HG02588 (cell line): Measurements from ENCODE around the gene SLC44A3.

ENCODE experiments used
- ATAC-seq: cut with Tn5 transposase; IDR thresholded peaks from one replicate; pipeline ENCODE4 v1.9.1; 2021; ENCODE audit warnings: mild to moderate bottlenecking, moderate library complexity; ENCODE audit not compliant: unreplicated experiment

Gene SLC44A3

DNA sequence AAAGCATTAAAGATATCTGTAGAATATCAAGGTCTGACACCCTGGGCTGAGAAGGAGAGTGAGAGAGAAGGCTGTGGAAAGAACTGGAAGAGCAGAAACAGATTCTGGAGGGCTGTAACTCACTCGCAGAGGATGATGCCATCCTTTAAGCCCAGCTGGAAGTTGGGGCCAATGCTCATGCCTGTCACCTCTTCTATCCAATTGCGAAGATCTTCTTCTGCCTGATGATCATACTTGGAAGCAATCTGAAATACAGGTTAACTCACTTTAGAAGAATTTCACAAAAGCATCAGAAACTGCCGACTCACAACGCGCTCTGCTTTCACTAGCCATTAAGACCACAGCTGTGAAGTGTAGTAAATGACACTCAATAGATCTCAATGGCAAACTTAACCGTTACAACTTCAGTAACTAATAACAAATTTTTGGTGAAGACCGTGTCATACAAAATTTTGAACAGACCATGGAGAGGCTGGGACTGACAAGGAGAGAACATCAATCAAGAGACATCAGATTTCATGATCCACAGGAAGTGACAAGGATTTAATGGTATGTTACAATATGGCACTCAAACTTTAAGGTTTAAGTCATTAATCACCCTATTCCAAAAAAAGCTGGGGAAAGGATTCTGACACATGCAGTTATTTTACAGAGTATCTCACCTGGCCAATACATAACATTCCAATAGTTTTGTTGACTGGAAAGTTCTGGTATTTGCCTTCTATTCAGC, 83.3 kb downstream of the SLC44A3 start:
- no peak for ATAC-seq

GRCh38 chr1:94905207-94905606, 85.0 kb downstream of the SLC44A3 start:
- no peak for ATAC-seq

- no peak for ATAC-seq
Measured at GRCh38 chr1:94906382-94906781, 86.2 kb downstream of the SLC44A3 start.

DNA sequence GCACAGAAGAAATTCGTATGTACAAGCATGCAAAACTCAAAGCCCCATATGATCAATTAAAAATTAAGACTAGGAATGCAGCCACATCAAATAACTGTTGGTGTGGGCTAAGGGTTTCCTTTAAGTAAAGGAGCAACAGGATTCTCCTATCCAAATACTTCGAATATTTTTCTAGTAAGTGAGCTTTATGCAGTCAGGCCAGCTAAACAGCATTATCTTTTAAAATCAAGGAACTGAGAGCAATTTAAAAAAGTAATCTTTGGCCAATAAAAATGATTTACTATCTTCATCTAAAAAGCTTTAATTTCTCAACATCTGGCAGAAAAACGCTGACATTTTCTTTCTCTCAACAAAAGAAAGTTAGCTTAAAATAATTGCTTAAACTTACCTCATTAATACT, 87.0 kb downstream of the SLC44A3 start:
- ATAC-seq, result no peak

- no peak for ATAC-seq
Measured at GRCh38 chr1:94908190-94908589, 88.0 kb downstream of the SLC44A3 start.

DNA sequence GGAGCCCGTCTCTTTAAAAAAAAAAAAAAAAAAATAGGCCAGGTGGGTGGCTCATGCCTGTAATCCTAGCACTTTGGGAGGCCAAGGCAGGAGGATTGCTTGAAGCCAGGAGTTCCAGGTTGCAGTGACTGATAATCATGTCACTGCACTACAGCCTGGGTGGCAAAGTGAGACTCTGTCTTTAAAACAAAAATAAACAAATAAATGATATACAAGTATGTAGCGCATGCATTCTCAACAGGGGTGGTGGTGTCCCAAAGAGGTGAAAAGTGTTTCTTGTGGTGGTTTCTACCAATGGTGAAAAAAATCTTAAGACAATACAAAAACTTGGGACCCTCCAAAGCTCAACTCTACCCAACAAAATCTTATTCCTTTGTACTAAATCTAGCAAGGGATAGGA, 88.8 kb downstream of the SLC44A3 start:
- ATAC-seq, result no peak

DNA sequence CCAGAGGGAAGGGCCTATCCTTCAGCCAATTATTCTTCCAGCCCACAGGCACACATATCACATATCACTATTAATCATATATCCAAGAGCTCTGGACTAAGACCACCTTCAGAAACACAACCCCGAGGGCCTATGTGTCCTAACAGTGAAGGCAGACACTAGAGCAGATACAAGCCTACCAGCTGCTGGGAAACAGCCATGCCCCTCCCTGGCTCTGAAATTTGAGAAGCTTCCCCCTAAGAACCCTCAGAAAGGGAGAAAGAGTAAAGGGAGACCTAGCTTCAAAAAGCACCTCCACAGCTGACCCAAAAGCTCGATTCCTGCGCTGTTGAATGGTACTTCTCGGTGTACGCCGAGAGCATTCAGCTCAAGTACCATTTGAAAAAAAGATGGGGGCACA, 89.3 kb downstream of the SLC44A3 start:
- ATAC-seq, result no peak

DNA sequence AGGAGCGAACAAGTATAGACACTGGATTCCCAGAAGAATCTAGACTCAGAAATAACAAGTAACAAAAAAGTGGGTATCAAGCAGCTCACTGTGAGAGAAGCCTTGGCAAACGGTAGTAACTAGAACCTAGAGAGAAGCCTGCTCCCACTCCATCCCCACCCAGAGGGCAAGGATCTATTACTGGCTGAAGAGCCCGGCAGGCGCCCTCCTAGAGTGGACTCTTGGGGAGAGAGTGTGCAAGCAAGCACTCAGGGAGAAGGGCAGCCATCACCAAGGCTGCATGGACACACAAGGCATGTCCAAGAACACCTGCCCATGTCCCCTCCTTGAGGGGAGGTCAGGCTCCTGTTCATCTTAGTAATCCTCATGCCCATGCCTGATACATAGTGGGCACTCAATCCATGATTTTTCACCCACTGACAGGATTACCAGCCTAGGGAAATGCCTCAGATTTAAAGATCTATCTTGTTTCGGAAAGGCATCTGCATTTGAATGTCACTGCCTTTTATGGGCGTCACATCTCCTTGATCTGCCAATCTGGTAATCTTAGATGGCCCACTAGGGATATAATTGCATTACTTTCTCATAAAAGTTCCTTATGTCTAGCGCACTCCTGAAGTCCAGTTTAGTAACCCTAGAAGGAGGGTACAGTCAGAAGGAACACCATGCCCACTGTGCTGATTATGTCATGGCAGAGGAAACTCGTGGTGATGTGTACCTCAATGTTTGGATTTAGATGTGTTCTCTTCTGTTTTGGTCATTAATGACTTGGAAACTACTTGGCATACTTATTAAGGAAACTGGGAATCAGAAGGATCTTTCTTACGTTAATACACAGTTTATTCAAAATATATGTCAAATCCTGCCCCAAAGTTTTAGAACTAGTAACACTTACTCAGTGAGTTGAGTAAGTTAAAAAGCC, 92.4 kb downstream of the SLC44A3 start:
- no peak for ATAC-seq

- no peak for ATAC-seq
Measured at GRCh38 chr1:94917251-94917650, 97.1 kb downstream of the SLC44A3 start.

DNA sequence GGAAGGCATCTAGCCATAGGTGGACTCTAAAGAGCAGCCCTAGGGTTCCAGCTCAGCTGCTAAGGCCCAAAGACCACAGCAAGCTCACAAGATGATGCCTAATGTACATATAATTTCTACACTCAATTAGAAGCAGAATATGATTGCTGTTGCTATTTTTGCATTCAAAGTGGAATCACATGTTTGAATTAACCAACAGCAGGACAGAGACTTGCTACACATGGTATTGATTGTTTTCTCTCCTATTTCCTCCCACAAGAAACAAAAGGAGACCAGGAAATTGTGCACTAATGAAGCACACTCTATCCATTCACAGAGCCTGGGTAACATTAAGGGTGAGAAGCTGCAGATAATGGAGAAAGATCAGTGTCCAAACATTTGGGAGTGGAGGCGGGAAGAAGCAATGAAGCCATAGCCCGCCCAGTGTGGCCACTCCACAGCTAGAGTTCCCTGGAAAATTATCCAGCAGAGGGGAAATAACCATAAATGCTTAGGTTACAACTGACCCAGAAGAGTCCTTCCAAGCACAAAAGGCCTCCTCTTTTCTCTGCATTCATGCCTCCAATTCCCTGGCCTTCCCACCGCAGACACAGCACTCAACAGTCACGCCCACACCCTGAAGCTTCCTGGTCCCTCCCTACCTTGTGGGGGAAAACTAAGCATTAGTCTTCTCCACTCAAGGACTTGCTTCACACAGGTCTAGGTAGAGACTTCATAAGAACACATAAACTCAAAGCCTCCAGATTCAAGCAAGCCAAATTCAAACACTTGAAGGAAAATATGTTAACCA, 99.3 kb downstream of the SLC44A3 start:
- ATAC-seq, result no peak

DNA sequence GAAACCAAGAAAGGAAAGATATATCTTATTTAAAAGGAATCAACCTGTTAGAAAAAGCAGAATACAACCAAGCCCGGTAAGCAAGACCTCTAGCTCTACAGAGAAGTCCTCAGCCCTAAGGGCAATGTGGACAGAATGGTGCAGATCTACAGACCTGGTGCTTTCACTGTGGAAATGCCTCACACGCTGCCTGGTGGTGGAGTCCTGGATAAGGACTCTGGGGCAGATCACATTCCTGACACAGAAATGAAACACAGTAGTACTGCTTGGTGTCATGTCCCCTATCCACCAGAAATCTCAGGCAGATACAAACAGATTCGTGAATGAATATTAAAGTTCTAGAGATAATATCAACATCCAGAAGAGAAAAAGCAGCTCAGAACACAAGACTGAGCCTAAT, 99.9 kb downstream of the SLC44A3 start:
- no peak for ATAC-seq

DNA sequence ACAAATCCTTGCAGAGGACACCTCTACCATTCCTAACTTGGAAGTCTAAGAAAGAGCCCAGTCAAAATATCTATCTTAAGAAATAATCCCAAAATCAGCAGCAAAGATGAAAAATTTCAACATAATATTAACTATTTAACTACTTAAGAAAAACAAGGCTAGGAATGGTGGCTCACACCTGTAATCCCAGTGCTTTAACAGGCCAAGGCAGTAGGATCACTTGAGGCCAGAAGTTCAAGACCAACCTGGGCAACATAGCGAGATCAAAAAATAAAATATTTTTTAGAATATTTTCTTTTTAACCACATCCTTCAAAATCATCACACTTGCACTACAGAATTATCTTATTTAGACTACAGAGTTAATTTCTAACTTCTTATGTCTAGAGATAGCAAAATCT, 101.8 kb downstream of the SLC44A3 start:
- no peak for ATAC-seq

- no peak for ATAC-seq
Measured at GRCh38 chr1:94922761-94923331, 102.7 kb downstream of the SLC44A3 start.

GRCh38 chr1:94925004-94925403, 104.8 kb downstream of the SLC44A3 start:
- no peak for ATAC-seq

DNA sequence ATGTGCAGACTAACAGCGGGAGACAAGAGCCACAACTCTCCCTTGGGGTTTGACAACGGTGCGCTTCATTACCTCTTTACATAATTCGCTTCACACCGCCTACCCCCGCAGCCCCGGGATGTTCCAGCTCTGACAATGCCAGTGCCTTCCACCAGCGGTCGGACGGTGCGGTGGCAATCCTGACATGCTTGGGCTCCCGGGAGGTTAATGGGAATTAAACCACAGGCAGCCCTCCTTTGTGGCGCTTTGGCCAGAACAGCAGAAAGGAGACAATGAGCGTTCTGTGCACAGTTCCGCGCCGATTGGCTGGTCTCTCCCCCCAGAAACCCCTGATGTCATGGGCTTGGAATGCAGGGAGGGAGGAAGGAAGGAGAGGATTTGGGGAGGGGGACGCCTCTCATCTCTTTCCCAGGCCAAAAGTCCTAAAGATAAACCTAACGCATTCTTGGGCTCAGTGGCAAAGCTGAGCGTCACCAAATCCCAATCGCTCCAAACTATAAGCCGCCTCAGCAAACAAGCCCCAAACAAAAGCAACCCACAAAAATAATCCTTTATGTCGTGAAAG, 105.5 kb downstream of the SLC44A3 start:
- no peak for ATAC-seq

DNA sequence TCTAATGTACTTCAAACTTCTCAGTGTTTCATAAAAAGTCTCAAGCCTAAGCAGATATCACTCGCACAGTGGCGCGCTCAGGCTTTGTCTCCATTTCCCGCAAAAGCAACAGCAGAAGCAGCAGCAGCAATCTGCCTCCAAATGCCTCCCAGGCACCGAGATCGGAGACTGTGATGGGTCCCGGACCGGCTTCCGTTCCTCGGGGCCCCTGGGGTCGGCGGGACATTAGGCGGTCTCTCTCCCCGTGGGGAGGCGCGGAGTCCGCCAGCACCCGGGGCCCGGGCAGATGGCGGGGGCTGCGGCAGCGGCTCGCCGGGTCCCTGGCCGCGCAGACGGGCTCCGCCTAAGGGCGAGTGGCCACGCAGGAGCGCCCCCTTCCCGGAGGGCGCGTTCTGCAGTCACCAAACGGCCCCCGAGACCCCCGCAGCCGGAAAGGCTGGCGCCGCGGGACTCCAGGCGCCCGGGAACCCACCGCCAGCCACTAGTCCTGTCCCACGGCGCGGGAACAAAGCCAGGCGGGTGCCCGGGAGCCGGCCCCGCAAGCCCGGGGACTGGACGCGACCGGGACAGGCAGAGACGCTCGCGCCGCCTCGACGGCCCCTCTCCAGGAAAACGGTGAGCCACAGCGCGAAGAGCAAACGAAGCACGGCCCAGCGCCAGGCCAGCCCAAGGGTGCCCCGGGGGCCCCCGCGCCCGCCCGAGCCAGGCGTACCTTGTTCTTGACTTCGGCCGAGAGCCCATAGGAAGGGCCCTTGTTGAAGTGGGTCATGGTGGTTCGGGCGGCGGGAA, 106.2 kb downstream of the SLC44A3 start:
- ATAC-seq, result peak; percentile 21

DNA sequence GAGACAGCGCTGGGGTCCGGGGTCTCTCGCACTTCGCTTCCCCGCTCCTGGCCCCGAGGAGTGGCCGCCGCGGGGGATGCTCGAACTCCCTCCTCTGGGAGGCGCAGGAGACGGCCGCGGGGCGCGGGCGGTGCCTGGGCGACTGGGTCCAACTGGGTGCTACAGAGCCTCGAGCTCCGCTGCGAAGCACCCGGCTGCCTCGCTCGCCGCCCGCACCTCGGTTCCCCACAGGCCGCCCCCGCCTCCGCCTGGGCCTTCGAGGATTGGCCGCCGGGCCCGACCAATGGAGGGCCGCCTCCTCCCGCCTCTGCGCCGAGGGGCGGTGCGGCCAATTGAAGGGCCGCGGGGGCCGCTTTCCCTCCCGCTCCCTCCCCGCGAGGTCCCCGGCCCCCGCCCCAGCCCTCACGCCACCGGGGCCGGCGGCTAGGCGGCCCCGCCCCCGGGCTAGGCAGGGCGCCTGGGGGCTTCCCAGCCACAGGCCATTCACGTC, 106.8 kb downstream of the SLC44A3 start, which contains the start of gene CNN3:
Gene CNN3, minus strand, starts transcription at position 196 of the 490 bp plus-strand sequence. CDS start 216 bp downstream, outside the sequence.
- ATAC-seq, result peak; percentile 89

DNA sequence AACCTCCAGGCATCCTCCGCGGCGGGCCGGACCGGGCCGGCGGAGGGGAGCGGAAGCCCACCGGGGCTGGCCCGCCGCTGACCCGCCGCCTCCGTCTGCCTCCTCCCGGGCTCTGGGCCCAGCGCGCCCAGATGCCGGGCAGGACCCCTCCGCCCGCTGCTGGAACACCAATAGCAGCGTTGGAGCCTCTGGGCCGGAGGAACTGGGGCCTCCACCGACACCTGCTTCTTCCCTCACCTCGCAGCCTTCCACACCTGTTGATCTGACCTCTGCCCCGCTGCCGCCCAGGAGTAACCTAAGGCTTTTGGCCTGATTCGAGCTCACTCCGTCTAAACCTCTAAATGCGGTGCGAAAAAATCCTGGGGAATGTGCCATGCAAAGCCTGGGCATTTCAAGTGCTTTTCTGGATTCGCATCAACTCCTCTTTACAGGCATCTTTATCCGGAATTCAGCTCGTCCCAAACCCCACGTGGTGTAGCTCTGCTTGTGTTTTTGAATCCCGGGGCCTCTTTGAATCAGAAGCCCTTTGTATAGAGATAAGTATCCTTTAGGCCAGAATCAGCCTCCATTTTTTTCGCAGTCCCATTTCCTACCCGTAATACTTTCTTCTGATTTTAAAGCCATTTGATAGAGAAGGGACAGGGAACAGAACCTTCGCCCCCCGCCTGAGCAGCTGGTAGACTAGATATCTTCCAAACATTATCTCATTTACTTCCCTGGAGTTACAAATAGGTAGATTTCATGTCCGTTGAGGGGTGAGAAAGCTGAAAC, 107.4 kb downstream of the SLC44A3 start:
- no peak for ATAC-seq
